ENCODE data around the gene CENPP.

- TF ChIP-seq EZH2 (IDR thresholded peaks at IDR 0.05): no peak
- no peak for TF ChIP-seq POLR2AphosphoS5 (IDR thresholded peaks at IDR 0.05; ENCODE audit: borderline replicate concordance, low read depth, low read length)
Measured at GRCh38 chr9:92601451-92601850, 275.7 kb downstream of the CENPP start.

Data from SK-N-MC (cell line).